HG02678 (cell line): ENCODE data around the gene ULK1.
"Not testable (repeated sequence)": the region's sequence is repeated elsewhere in the genome, so short reads cannot be mapped to it uniquely, and the experiment has no call there.

Source experiments
- ATAC-seq: cut with Tn5 transposase; IDR thresholded peaks from one replicate; pipeline ENCODE4 v1.9.1; 2021; ENCODE audit warnings: mild to moderate bottlenecking, moderate library complexity; ENCODE audit not compliant: unreplicated experiment

The ULK1 gene

GRCh38 chr12:131861261-131862083 lies 33.0 kb upstream of the ULK1 start:
- no peak for ATAC-seq

GRCh38 chr12:131862084-131862441 lies 32.4 kb upstream of the ULK1 start:
- no peak for ATAC-seq

- no peak for ATAC-seq
These were observed 31.8 kb upstream of the ULK1 start for GRCh38 chr12:131862600-131862993.

- ATAC-seq: no peak
These were observed 31.3 kb upstream of the ULK1 start for GRCh38 chr12:131862994-131863710.

- ATAC-seq: no peak
These were observed 30.6 kb upstream of the ULK1 start for GRCh38 chr12:131863711-131864396.

- ATAC-seq: no peak
These were observed 30.0 kb upstream of the ULK1 start for GRCh38 chr12:131864469-131864868.

GRCh38 chr12:131865180-131865875 lies 29.1 kb upstream of the ULK1 start:
- no peak for ATAC-seq

- ATAC-seq: no peak
These were observed 27.0 kb upstream of the ULK1 start for GRCh38 chr12:131867471-131867870.

- ATAC-seq: no peak
These were observed 26.3 kb upstream of the ULK1 start for GRCh38 chr12:131867891-131868675.

- no peak for ATAC-seq
These were observed 24.5 kb upstream of the ULK1 start for GRCh38 chr12:131869871-131870418.

- ATAC-seq: no peak
These were observed 22.7 kb upstream of the ULK1 start for GRCh38 chr12:131871677-131872076.

- ATAC-seq: no peak
These were observed 22.0 kb upstream of the ULK1 start for GRCh38 chr12:131872154-131873051.

- no peak for ATAC-seq
These were observed 21.1 kb upstream of the ULK1 start for GRCh38 chr12:131873293-131873692.

GRCh38 chr12:131874972-131875371 lies 19.4 kb upstream of the ULK1 start:
- not testable (repeated sequence) for ATAC-seq

GRCh38 chr12:131877216-131877615 lies 17.2 kb upstream of the ULK1 start:
- ATAC-seq: not testable (repeated sequence)

GRCh38 chr12:131878436-131878835 lies 16.0 kb upstream of the ULK1 start:
- ATAC-seq: not testable (repeated sequence)

GRCh38 chr12:131882804-131883520 lies 11.5 kb upstream of the ULK1 start:
- ATAC-seq: no peak

GRCh38 chr12:131883521-131883900 lies 10.9 kb upstream of the ULK1 start:
- ATAC-seq: no peak
